OCI-LY3 (cell line): ENCODE data around the gene ADAM10.

Experiments
- CTCF ChIP-seq: fragments of 200-600, 300-600 bp; sonication (generic); IDR thresholded peaks from 2 replicates; pipeline ENCODE4 v1.5.1; 2014; ENCODE audit warnings: antibody characterized with exemption, low read length, low read depth
- EZH2phosphoT487 ChIP-seq: fragments of 200-600 bp; shearing (Covaris generic); IDR thresholded peaks from 2 replicates; pipeline ENCODE4 v1.6.1; 2018; ENCODE audit warnings: antibody characterized with exemption, mixed run types, low read depth

GRCh38 chr15:58752716-58753115 is 3.2 kb upstream of the ADAM10 start:
- TF ChIP-seq CTCF (no peak), EZH2phosphoT487 (no peak)
